Diencephalon (tissue), 1 donor: ENCODE measurements around the gene ETS2. TPM values are rescaled to one million over a fixed set of nuclear protein-coding genes. Genes with fewer than 3 reads are reported as not detected.

Source experiments
- total RNA-seq: library from RNA; depleted of rRNA; stranded (reverse); fragments of >200 nt; gene quantifications from one replicate; pipeline ENCODE4 v1.2.3, GENCODE V29; 2014

ETS2 gene
- 24.0 TPM for total RNA-seq

DNA sequence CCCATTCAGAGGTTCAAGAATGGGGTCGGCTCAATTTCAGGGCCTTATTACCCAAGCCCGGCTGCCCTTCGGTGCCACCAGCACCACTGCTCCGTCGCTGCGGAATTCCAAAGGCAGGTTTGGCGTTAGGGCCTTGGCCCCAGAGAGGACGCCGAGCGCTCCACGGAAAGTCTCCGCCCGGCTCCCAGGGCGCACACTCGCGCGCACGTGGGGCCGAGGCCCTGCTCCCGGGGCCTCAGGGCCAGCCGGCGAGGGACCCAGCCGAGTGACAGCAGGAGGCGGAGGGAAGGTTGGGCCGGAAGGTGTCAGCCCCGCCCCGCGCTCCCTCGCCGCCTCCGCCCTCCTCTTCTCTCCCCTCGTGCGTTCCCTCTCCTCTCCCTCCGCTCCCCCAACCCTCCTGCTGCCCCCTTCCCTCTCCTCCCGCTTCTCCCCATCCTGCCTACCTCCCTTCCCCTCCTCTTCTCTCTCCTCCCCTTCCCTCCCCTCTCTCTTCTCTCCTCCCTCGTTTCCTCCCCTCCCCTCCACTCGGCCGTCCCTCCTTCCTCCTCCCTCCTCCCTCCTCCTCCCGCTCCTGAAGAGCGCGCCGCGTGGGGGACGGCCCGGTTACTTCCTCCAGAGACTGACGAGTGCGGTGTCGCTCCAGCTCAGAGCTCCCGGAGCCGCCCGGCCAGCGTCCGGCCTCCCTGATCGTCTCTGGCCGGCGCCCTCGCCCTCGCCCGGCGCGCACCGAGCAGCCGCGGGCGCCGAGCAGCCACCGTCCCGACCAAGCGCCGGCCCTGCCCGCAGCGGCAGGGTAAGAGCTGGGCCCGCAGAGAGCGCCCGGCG lies at the start of gene ETS2:
Gene ETS2, plus strand, starts transcription at position 602 of the 825 bp plus-strand sequence. CDS start 4,106 bp downstream, outside the sequence.

